HCT116 (cell line): Measurements from ENCODE around the gene MAPKBP1. TPM values are rescaled to one million over a fixed set of nuclear protein-coding genes. Genes with fewer than 3 reads are reported as not detected.

ENCODE experiments used
- ATAC-seq: fragments of 200-7000 bp; cut with Tn5 transposase; 2 replicates; pipeline ENCODE4 v1.9.1; 2020; ENCODE audit warnings: mild to moderate bottlenecking, moderate library complexity
- BruUV-seq: library from RNA; stranded (reverse); fragments of 400-500 nt; replicated peaks from 2 replicates; lab custom pipeline; 2021; lab: Mats Ljungman, UMichigan
- CTCF ChIA-PET: fragments of 300-600 bp; sonication (Branson Sonifier 250); formaldehyde crosslinking; loops from one replicate; lab custom pipeline; 2021; ENCODE audit warnings: antibody characterized with exemption; lab: Charles Lee
- POLR2A ChIA-PET: fragments of 300-600, 350-600 bp; sonication (Branson Sonifier 250); formaldehyde crosslinking; loops from one replicate; lab custom pipeline; 2021; ENCODE audit warnings: antibody characterized with exemption; lab: Charles Lee
- RAD21 ChIA-PET, 2 experiments: fragments of 300-600 bp; sonication (Branson Sonifier 250); formaldehyde crosslinking; loops; one replicate each; lab custom pipeline; 2023; ENCODE audit warnings: low total read pairs in 2 of 2; ENCODE audit not compliant: uncharacterized antibody in 2 of 2, unreplicated experiment in 2 of 2, low non-redundant PET in 1 of 2; lab: Charles Lee
- DNase-seq: peaks from one replicate; pipeline ENCODE4 v3.0.0-alpha.2; 2010; ENCODE audit warnings: low read depth, low spot score
- H2AFZ ChIP-seq: fragments of 200-600 bp; shearing (Covaris generic), sonication (generic); 2 replicates; pipeline ENCODE4 v1.6.1; 2017; ENCODE audit warnings: low read depth, mixed run types, mixed read lengths, antibody characterized with exemption, low read length; ENCODE audit not compliant: poor library complexity, severe bottlenecking
- H3K27ac ChIP-seq: 2 replicates; pipeline ENCODE4 v1.5.1; 2012; ENCODE audit warnings: low read depth, low read length
- H3K27me3 ChIP-seq: fragments of 200-600 bp; sonication (generic); 2 replicates; pipeline ENCODE4 v1.6.1; 2016; ENCODE audit warnings: mixed run types, low read length, mixed read lengths; ENCODE audit not compliant: insufficient read depth
- H3K36me3 ChIP-seq, 2 experiments: fragments of 200-500 bp in 1 of 2; fragments of 200-600 bp in 1 of 2; sonication (Bioruptor generic) in 1 of 2; sonication (generic) in 1 of 2; 2 replicates each; pipeline versions ENCODE4 v1.5.1 to v1.6.1; 2014 to 2016; ENCODE audit warnings: low read length in 2 of 2, inconsistent platforms in 1 of 2, mixed read lengths in 1 of 2, mixed run types in 1 of 2; ENCODE audit not compliant: insufficient read depth in 2 of 2, control insufficient read depth in 1 of 2
- H3K4me1 ChIP-seq, 2 experiments: fragments of 200-600 bp in 1 of 2; sonication (generic) in 1 of 2; 2 replicates each; pipeline versions ENCODE4 v1.5.1 to v1.6.1; 2012 to 2017; ENCODE audit warnings: low read length in 2 of 2, inconsistent platforms in 1 of 2, mild to moderate bottlenecking in 1 of 2, mixed read lengths in 1 of 2, mixed run types in 1 of 2, moderate library complexity in 1 of 2; ENCODE audit not compliant: insufficient read depth in 2 of 2, control insufficient read depth in 1 of 2
- H3K4me2 ChIP-seq: fragments of 200-600 bp; sonication (generic); 2 replicates; pipeline ENCODE4 v1.6.1; 2017; ENCODE audit warnings: mixed run types, low read length, mixed read lengths
- H3K4me3 ChIP-seq, 2 experiments: fragments of 200-600 bp in 1 of 2; sonication (generic) in 1 of 2; replicated peaks in 1 of 2; 2 replicates each; pipeline ENCODE4 v1.5.1; 2011 to 2016; ENCODE audit warnings: low read length in 2 of 2, control low read depth in 1 of 2, low read depth in 1 of 2, mild to moderate bottlenecking in 1 of 2, mixed read lengths in 1 of 2, mixed run types in 1 of 2
- H3K79me2 ChIP-seq: fragments of 200-600 bp; sonication (generic); 2 replicates; pipeline ENCODE4 v1.6.1; 2017; ENCODE audit warnings: mild to moderate bottlenecking, mixed run types, low read length, moderate library complexity, mixed read lengths; ENCODE audit not compliant: insufficient read depth
- H3K9ac ChIP-seq: fragments of 200-600 bp; sonication (generic); 2 replicates; pipeline ENCODE4 v1.6.1; 2016; ENCODE audit warnings: low read length, mixed read lengths
- H3K9me2 ChIP-seq: fragments of 200-600 bp; sonication (generic), shearing (Covaris generic); 2 replicates; pipeline ENCODE4 v1.6.1; 2017; ENCODE audit warnings: mixed run types, mild to moderate bottlenecking, moderate library complexity; ENCODE audit not compliant: insufficient read depth
- H3K9me3 ChIP-seq, 2 experiments: fragments of 200-500 bp in 1 of 2; fragments of 200-600 bp in 1 of 2; sonication (Bioruptor generic) in 1 of 2; sonication (generic) in 1 of 2; 2 replicates each; pipeline ENCODE4 v1.6.1; 2014 to 2017; ENCODE audit warnings: low read length in 2 of 2, mixed read lengths in 2 of 2, inconsistent platforms in 1 of 2, low read depth in 1 of 2, mild to moderate bottlenecking in 1 of 2, mixed run types in 1 of 2, moderate library complexity in 1 of 2; ENCODE audit not compliant: control insufficient read depth in 1 of 2, insufficient read depth in 1 of 2
- H4K20me1 ChIP-seq: fragments of 200-600 bp; sonication (generic), shearing (Covaris generic); 2 replicates; pipeline ENCODE4 v1.6.1; 2017; ENCODE audit warnings: mixed run types, mild to moderate bottlenecking, moderate library complexity; ENCODE audit not compliant: insufficient read depth
- CEBPB ChIP-seq: IDR thresholded peaks from 2 replicates; pipeline ENCODE4 v1.6.1; 2012; ENCODE audit warnings: low read depth
- CTCF ChIP-seq, 3 experiments: fragments of 200-600 bp in 1 of 3; sonication (generic) in 1 of 3; IDR thresholded peaks in 2 of 3; conservative IDR thresholded peaks in 1 of 3; 2 replicates each; pipeline ENCODE4 v1.5.1; 2012 to 2017; ENCODE audit warnings: low read depth in 2 of 3, low read length in 2 of 3, antibody characterized with exemption in 1 of 3, borderline replicate concordance in 1 of 3, control low read depth in 1 of 3, mild to moderate bottlenecking in 1 of 3, mixed read lengths in 1 of 3, mixed run types in 1 of 3, moderate library complexity in 1 of 3; ENCODE audit not compliant: insufficient read depth in 1 of 3
- EGR1 ChIP-seq: IDR thresholded peaks from 2 replicates; pipeline ENCODE4 v1.6.1; 2012; ENCODE audit warnings: low read depth
- ELF1 ChIP-seq: IDR thresholded peaks from 2 replicates; pipeline ENCODE4 v1.6.1; 2012; ENCODE audit warnings: low read depth, borderline replicate concordance
- EZH2 ChIP-seq: fragments of 200-600 bp; sonication (generic); IDR thresholded peaks from 2 replicates; pipeline ENCODE4 v1.6.1; 2017; ENCODE audit warnings: antibody characterized with exemption, mixed run types
- EZH2phosphoT487 ChIP-seq: fragments of 200-600 bp; IDR thresholded peaks from 2 replicates; pipeline ENCODE4 v1.6.1; 2018; ENCODE audit warnings: antibody characterized with exemption, borderline replicate concordance
- FOSL1 ChIP-seq: IDR thresholded peaks from 2 replicates; pipeline ENCODE4 v1.6.1; 2012; ENCODE audit warnings: low read depth
- JUND ChIP-seq: IDR thresholded peaks from 2 replicates; pipeline ENCODE4 v1.6.1; 2012
- POLR2A ChIP-seq: IDR thresholded peaks from 2 replicates; pipeline ENCODE4 v1.7.0; 2011; ENCODE audit warnings: borderline replicate concordance; ENCODE audit not compliant: insufficient read depth, insufficient read length; ENCODE audit errors: extremely low read depth
- RAD21 ChIP-seq: IDR thresholded peaks from 2 replicates; pipeline ENCODE4 v1.6.1; 2012; ENCODE audit warnings: low read depth, mild to moderate bottlenecking
- SIN3A ChIP-seq: IDR thresholded peaks from 2 replicates; pipeline ENCODE4 v1.6.1; 2012; ENCODE audit warnings: low read depth
- SP1 ChIP-seq: IDR thresholded peaks from 2 replicates; pipeline ENCODE4 v1.6.1; 2012; ENCODE audit warnings: low read depth
- SRF ChIP-seq: IDR thresholded peaks from 2 replicates; pipeline ENCODE4 v1.6.1; 2012; ENCODE audit warnings: low read depth
- TCF7L2 ChIP-seq: IDR thresholded peaks from 2 replicates; pipeline ENCODE4 v1.7.0; 2011; ENCODE audit warnings: borderline replicate concordance, inconsistent platforms; ENCODE audit not compliant: insufficient read depth, insufficient read length; ENCODE audit errors: extremely low read depth
- YY1 ChIP-seq: IDR thresholded peaks from 2 replicates; pipeline ENCODE4 v1.6.1; 2011; ENCODE audit warnings: low read length, low read depth, moderate library complexity, mild to moderate bottlenecking; ENCODE audit not compliant: insufficient replicate concordance; ENCODE audit errors: extremely low read depth
- ZFX ChIP-seq: fragments of 450-650 bp; IDR thresholded peaks from 2 replicates; pipeline ENCODE4 v1.6.1; 2017
- ZNF274 ChIP-seq: fragments of 200-500 bp; sonication (Bioruptor generic); IDR thresholded peaks from 2 replicates; pipeline ENCODE4 v1.6.1; 2014; ENCODE audit warnings: mild to moderate bottlenecking, low read depth, low read length, inconsistent platforms
- intact Hi-C: fragments of 100-400 bp; cut with micrococcal nuclease; formaldehyde crosslinking; loops from 2 replicates; pipeline ENCODE4 v1.10.0; 2022
- total RNA-seq: library from RNA; stranded (reverse); gene quantifications from one replicate; pipeline ENCODE4 v1.2.1, GENCODE V29; 2021; ENCODE audit not compliant: unreplicated experiment
- TF ChIP-seq, protein P1 (sequence below): IDR thresholded peaks from 2 replicates; pipeline ENCODE4 v1.6.1; 2012
- TF ChIP-seq, protein P2 (sequence below): IDR thresholded peaks from 2 replicates; pipeline ENCODE4 v1.6.1; 2012

MAPKBP1 gene
- total RNA-seq, 1 experiment from 2014 or later: 21.3 TPM

DNA sequence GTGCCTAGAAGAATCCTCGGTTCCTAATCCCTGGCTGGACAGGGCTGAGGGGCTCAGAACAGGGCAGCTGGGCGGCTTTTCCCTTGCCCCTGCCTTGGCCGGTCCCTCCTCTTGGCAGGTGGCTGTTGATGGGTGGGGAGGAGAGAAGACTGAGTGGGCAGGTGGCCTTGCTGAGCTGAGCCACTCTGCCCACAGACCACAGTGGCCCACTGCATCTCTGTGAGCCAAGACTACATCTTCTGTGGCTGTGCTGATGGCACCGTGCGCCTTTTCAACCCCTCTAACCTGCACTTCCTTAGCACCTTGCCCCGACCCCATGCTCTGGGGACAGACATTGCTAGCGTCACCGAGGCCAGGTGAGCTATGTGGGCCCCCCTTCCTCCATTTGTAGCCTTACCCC lies 39.1 kb downstream of the MAPKBP1 start:
- H3K9me2 ChIP-seq: no peaks in the 10 kb centered on the region
- H3K36me3 ChIP-seq: peaks cover 3 to 9% of the 10 kb centered on the region in 2 experiments; a peak in 2 of 4 replicates
- no peak overlapping the region for H3K4me3 ChIP-seq
- H3K27me3 ChIP-seq: no peaks in the 10 kb centered on the region
- no peaks in the 10 kb centered on the region for H4K20me1 ChIP-seq
- TF ChIP-seq, protein P1, sequence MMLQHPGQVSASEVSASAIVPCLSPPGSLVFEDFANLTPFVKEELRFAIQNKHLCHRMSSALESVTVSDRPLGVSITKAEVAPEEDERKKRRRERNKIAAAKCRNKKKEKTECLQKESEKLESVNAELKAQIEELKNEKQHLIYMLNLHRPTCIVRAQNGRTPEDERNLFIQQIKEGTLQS: no peak
- TF ChIP-seq SIN3A: no peak
- TF ChIP-seq, protein P2, sequence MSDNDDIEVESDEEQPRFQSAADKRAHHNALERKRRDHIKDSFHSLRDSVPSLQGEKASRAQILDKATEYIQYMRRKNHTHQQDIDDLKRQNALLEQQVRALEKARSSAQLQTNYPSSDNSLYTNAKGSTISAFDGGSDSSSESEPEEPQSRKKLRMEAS: no peak
- no peak for TF ChIP-seq EZH2phosphoT487
- TF ChIP-seq POLR2A: no peak
- no peak for TF ChIP-seq ZFX
- no peak for TF ChIP-seq FOSL1
- TF ChIP-seq EGR1: no peak
- TF ChIP-seq EZH2: no peak
- TF ChIP-seq RAD21: no peak
- no peak for TF ChIP-seq CTCF (IDR thresholded peaks at IDR 0.05 in 2 of 3, conservative IDR thresholded peaks at IDR 0.05 in 1 of 3; ENCODE audit: borderline replicate concordance in 1 of 3, insufficient read depth in 1 of 3, low read depth in 2 of 3, low read length in 2 of 3)
- no peak for TF ChIP-seq SP1
- TF ChIP-seq CEBPB: no peak
- TF ChIP-seq TCF7L2: no peak
- no peak for TF ChIP-seq YY1
- no peak for TF ChIP-seq ZNF274
- TF ChIP-seq JUND: no peak
- no peak for TF ChIP-seq ELF1
- TF ChIP-seq SRF: no peak
- TF ChIP-seq, all 23 proteins: peak for 0
- intact Hi-C loops: no loop called here
- no peak for ATAC-seq
- ChIA-PET CTCF (interaction anchor here (3.6 to 5.7 kb wide), 2 partner anchors 40 to 347 kb away, joined by 28 to 125 read pairs; partner anchors contain the start of gene MAPKBP1), RAD21 (no interaction called here), POLR2A (no interaction called here)
- Histone ChIP-seq H3K9me3 (no peaks in the 10 kb centered on the region), H3K4me2 (no peak overlapping the region), H3K27ac (no peak overlapping the region), H3K9ac (no peak overlapping the region), H3K4me1 (peaks cover 0 to 8% of the 10 kb centered on the region in 2 experiments; a peak in 2 of 4 replicates), H3K79me2 (no peaks in the 10 kb centered on the region), H2AFZ (no peak overlapping the region)
- no peak for DNase-seq
- BruUV-seq: no TSS peak
